HG03039 (cell line): ENCODE measurements around the gene SERPINA5.
"Not testable (repeated sequence)": the region's sequence is repeated elsewhere in the genome, so short reads cannot be mapped to it uniquely, and the experiment has no call there.

Experiments used
- ATAC-seq: cut with Tn5 transposase; IDR thresholded peaks from one replicate; pipeline ENCODE4 v1.9.1; 2021; ENCODE audit warnings: mild to moderate bottlenecking, moderate library complexity; ENCODE audit not compliant: unreplicated experiment

The SERPINA5 gene

GRCh38 chr14:94621358-94622134 lies 40.3 kb downstream of the SERPINA5 start:
- no peak for ATAC-seq

GRCh38 chr14:94622653-94623421 lies 41.6 kb downstream of the SERPINA5 start:
- ATAC-seq, result no peak

GRCh38 chr14:94623422-94623809 lies 42.2 kb downstream of the SERPINA5 start:
- ATAC-seq, result no peak

- no peak for ATAC-seq
Observed at GRCh38 chr14:94623856-94624499, 42.8 kb downstream of the SERPINA5 start.

GRCh38 chr14:94624537-94625352 lies 43.5 kb downstream of the SERPINA5 start:
- no peak for ATAC-seq

GRCh38 chr14:94625353-94625635 lies 44.1 kb downstream of the SERPINA5 start:
- no peak for ATAC-seq

- no peak for ATAC-seq
Observed at GRCh38 chr14:94628578-94628977, 47.4 kb downstream of the SERPINA5 start.

- ATAC-seq, result no peak
Observed at GRCh38 chr14:94630396-94630795, 49.2 kb downstream of the SERPINA5 start.

- ATAC-seq, result no peak
Observed at GRCh38 chr14:94631050-94631449, 49.8 kb downstream of the SERPINA5 start.

GRCh38 chr14:94631536-94632304 lies 50.5 kb downstream of the SERPINA5 start:
- ATAC-seq, result no peak

- no peak for ATAC-seq
Observed at GRCh38 chr14:94632305-94632590, 51.0 kb downstream of the SERPINA5 start.

GRCh38 chr14:94633121-94633520 lies 51.9 kb downstream of the SERPINA5 start:
- no peak for ATAC-seq

- ATAC-seq, result no peak
Observed at GRCh38 chr14:94635154-94635553, 53.9 kb downstream of the SERPINA5 start.

- ATAC-seq, result no peak
Observed at GRCh38 chr14:94636744-94637412, 55.7 kb downstream of the SERPINA5 start.

- not testable (repeated sequence) for ATAC-seq
Observed at GRCh38 chr14:94637814-94638213, 56.6 kb downstream of the SERPINA5 start.

GRCh38 chr14:94638339-94638738 lies 57.1 kb downstream of the SERPINA5 start:
- no peak for ATAC-seq

GRCh38 chr14:94638961-94639817 lies 58.0 kb downstream of the SERPINA5 start:
- no peak for ATAC-seq

- ATAC-seq, result no peak
Observed at GRCh38 chr14:94640721-94641631, 59.8 kb downstream of the SERPINA5 start.
